PC-9 (cell line): Measurements from ENCODE around the gene PRDM16.

Experiments
- EZH2 ChIP-seq: fragments of 200-600 bp; sonication (generic); IDR thresholded peaks from 2 replicates; pipeline ENCODE4 v1.8.0; 2017; ENCODE audit warnings: antibody characterized with exemption, low read depth
- TF ChIP-seq, protein P1 (sequence below): fragments of 200-600 bp; sonication (generic); conservative IDR thresholded peaks from 2 replicates; pipeline ENCODE4 v1.6.1; 2017; ENCODE audit warnings: mixed run types, antibody characterized with exemption, mild to moderate bottlenecking, moderate library complexity

DNA sequence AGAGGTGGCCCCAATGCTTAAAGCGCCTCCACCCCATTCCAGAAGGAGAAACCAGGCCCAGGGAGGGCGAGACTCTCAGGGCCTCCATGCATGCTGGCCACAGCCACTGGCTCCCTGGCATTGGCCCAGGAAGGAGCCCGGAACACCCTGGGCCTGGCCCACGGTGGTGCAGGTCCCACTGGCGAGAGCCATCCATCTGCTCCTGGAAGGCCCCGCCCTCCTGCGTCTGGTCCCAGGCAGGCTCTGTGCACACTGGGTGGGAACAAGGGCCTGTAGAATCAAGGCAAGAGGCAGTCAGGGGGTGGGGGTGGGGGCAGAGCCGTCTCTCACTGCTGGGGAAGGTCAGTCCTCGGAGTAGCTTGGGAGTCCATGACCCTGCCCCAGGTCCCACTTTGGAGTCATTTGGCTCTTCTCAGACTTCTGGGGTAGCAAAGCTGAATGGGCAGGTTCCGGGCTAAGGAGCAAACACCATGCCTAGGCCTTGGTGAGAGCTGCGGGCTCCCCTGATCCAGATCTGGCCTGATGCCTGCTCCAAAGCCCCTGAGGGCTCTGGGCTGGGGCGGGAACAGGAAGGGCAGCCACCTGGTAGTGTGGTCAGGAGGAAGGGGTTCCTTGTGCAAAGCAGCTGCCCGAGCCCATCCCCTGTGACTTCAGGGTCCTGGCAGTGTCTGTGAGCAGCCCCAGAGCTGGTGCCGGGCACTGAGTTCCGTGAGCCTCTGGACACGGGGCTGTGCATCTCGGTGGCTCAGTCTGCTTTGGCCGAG, 278.4 kb downstream of the PRDM16 start:
- TF ChIP-seq, protein P1, sequence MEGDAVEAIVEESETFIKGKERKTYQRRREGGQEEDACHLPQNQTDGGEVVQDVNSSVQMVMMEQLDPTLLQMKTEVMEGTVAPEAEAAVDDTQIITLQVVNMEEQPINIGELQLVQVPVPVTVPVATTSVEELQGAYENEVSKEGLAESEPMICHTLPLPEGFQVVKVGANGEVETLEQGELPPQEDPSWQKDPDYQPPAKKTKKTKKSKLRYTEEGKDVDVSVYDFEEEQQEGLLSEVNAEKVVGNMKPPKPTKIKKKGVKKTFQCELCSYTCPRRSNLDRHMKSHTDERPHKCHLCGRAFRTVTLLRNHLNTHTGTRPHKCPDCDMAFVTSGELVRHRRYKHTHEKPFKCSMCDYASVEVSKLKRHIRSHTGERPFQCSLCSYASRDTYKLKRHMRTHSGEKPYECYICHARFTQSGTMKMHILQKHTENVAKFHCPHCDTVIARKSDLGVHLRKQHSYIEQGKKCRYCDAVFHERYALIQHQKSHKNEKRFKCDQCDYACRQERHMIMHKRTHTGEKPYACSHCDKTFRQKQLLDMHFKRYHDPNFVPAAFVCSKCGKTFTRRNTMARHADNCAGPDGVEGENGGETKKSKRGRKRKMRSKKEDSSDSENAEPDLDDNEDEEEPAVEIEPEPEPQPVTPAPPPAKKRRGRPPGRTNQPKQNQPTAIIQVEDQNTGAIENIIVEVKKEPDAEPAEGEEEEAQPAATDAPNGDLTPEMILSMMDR, result no peak
- no peak for TF ChIP-seq EZH2
